NAMALWA (cell line): ENCODE data around the gene LMBR1.
"Not testable (repeated sequence)": the region's sequence is repeated elsewhere in the genome, so short reads cannot be mapped to it uniquely, and the experiment has no call there.

Source experiments
- DNase-seq: peaks from one replicate; pipeline ENCODE4 v3.0.0-alpha.2; 2015; ENCODE audit warnings: low spot score

The LMBR1 gene

DNA sequence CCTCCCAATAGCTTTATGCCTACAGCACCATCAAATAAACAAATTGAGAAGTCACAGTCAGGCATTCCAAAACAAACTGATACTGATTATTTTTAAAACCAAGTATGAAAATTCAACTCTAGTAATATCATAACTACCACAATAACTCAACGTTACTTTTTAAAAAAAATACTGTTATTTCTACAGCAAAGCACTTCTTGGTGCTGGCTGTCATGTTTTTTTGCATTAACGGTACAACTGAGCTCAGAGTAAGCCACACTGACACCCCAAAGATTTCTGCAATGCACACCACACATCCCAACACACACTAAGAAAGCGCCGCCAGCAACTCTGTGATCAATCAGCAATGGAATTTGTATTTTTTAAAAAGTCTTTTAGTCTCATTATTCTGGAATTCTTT is 138.8 kb downstream of the LMBR1 start:
- DNase-seq, result no peak

DNA sequence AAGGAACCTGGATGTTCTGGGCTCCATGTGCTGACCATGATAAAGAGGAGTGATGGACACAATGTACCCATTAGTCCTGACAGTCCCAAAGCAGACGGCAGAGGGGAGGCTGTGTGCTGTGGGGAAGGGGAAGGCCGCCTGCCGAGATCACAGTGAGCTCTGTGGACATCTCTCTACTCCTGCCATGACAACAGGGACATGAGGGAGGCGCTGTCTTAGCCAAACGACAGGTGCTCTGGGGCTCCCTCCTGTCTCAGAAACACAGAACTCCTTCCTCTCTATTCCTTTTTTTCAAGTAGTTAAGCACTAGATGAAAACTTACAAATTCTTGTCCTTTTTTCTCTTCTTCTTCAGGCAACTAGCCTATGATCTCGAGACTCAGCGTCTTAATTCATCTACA is 139.4 kb downstream of the LMBR1 start:
- DNase-seq, result no peak

DNA sequence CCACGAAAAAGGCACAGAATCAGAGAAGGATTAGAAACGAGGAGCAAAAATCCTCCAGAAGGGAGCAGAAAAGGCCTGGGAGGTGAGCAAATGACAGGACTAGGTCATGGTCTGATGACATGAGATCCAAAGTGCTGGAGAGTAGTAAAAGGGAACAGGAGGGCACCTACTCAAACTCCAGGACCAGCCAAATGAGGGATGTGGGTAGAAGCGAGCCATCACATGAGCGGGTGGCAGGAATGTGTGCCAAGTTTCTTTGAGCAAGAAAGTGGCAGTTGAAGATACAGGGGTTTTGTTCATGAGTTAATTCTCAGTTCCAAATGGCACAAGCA is 139.8 kb downstream of the LMBR1 start:
- no peak for DNase-seq

DNA sequence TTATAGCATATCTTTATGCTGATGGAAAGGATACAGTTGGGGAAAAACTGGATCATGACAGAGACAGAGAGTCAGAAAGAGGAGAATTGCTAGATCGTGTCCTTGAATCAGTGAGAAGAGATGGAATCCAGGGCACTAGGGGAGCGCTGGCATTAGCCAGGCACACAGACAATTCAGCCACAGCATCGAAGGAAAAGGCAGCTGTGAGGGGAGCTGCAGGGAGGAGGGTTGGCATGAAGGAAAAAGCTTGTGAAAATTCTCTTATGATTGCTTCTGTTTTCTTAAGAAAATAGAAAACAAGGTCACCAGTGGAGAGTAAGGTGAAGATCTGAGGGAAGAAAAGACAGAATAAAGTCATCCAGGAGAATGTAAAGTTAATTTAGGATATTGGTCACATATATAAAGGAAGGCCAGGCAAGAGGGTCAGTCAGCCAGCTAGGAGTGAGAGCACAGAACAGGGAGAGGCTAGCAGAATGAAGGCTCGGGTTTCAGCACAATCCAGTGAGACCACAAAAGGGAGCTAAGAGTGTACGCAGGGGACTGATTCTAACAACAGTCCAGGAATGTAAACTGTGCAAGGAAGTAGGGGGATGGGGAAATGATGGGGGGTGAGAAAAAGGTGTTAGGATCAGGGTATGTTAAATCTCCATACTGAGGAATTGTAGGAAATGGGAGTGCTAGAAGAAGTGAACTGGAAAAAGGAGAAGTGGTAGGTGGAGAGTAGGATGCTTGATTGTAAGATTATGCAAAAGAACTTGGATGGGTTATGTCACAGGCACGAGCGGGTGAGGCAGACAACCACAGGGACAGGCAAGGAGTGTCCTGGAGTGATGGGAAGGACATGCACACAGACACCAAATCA is 140.4 kb downstream of the LMBR1 start:
- no peak for DNase-seq

DNA sequence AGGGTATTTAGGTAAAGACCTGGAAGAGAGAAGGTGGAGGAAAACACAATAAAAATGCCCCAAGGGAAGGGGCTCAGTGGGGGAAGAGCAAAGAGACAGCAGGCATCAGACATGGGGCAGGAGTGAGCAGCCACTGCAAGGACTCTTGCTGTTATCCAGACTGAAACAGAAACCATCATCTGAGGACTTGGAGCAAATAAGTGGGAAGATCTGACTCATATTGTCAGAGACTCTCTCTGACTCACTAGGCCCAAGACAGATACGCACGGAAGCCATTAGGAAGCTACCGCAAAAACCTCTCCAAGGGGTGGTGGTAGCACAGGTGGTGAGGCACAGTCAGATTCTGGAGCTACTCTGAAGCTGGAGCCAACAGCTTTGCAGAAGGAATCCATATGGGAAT is 141.7 kb downstream of the LMBR1 start:
- DNase-seq, result no peak

DNA sequence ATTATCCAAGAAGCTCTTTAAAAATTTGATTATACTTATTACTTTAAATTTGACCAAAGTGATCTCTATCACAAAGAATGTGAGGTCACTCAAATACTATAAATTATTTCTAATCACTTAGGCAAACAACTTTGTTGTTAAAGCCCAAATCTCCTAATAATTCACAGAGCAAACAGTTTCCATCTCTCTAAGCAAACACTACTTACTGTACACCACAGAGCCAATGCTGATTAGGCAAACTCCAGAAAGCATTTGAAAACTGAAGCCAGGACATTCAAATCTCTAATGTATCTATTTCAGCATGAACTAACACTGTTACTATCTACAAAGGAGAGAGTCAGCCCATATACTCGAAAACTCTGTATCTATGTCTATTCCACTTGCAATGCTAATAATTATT is 145.3 kb downstream of the LMBR1 start:
- DNase-seq, result no peak

DNA sequence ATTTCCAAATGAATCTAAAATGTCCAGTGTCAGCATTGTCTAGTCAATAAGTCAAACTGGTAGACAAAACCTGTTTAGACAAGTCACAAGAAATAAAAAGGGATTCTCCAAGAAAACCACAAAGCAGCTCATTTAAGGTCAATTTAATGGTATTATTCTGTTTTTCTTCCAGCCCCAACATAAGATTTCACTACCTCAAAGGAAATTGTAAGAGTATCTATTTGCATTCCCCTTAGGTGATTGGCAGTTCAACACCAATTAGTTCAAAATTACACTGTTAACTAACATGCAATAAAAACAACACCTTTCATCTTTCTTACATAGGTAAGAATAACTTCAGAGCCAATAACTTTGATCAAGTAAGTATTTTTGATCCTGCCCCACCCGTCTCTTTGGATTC is 146.1 kb downstream of the LMBR1 start:
- no peak for DNase-seq

DNA sequence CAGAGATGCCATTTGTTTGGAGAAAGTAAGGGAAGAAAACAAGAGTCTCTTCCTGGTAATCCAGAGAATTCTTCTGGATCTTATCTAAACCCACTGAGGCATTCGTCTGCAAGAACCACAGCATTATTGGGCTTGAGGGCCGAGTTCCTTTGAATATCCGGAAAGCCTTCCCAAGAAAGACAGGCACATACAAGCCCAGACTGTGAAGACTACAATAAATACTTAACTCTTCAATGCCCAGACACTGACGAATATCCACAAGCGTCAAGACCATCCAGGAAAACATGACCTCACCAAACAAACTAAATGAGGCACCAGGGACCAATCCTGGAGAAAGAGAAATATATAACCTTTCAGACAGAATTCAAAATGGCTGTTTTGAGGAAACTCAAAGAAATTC is 153.4 kb downstream of the LMBR1 start:
- no peak for DNase-seq

DNA sequence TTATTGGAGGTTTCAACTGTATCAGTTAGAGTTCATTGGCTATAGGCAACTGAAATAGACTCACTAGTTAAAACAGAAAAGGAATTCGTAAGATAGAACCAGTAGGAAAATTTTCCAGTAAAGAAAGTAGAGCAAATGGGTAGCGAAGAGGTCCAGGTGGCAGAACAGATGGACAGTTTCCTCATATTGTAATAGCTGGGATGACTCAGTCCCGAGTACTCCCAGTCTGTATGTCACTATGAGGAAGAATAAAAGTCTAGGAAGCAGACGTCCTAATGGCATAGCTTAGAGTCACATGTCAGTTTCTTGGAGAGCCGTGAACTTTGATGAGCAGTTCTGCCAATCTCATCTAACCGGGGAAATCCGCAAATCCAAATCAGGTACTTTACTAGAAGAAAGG is 157.1 kb downstream of the LMBR1 start:
- no peak for DNase-seq

DNA sequence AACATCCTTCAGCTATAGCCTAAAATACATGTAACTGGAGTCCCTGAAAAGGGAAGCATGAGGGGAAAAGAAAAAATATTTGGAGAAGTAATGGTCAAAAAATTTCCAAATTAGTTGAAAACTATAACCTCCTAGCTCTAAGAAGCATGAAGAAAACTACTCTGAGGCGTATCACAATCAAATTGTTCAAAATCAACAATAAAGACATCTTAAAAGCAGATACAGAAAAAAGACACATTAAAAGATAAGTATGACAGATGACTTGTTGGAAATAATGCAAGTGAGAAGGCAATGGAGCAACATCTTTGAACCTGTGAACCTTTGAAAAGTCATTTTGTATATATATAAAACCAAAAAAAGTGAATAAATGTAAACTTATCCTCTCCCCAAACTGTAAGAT is 159.3 kb downstream of the LMBR1 start:
- DNase-seq, result no peak

DNA sequence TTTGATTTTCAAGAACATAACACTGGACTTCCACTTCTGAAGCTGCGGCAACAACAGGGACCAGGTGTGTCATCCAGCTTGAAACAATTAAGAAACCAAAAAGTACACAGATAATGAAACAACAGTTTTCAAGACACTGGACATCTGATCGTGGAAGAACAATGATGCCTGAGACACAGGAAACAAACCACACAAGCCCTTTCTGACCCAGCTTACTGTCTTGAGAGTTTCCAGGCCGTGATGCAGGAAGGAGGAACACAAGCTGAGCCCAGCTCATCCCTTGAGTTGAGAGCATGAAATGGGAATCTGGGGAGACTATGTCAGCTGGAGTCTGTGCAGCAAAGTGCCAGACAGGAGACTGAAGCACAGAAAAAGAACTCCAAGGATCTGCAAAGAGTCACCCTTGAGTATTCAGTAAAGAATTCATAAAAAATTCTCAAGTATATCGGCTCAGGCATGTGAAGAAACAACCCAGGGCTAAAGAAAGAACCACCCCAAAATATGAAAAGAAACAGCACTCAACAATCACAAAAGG is 160.8 kb downstream of the LMBR1 start:
- no peak for DNase-seq

DNA sequence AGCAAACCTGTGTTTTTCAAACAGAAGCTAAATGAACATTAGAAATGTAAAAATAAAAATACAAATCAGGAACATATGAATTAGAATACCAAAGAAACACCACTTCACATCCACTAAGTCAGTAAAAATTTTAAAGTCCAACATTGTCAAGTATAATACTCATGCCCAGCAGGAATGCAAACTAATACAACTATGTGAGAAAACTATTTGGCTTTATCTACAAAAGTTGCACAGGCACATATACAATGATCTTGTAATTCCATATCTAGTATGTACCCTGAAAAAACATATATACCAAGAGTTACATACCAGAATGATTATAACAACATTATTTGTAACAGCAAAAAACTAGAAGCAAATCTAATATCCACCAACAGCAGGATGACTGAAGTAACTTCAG is 161.3 kb downstream of the LMBR1 start:
- DNase-seq, result no peak

DNA sequence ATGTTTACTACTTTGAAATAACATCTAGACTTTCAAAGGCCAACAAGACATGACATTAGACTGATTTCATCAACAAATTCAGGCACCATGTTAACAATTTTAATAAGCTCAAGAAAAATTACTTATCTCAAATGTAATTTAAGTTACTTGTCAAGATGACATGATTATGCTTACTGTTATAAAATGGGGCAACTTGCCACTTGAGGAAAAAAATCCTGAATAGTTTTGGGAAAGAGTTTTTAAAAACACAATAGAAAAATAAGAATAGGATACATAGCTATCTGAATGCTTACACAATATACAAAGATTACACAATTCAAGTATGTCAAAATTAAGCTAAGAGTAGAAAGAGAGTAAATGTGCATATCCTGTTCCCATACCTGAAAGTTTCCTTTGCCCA is 167.0 kb downstream of the LMBR1 start:
- DNase-seq, result no peak

DNA sequence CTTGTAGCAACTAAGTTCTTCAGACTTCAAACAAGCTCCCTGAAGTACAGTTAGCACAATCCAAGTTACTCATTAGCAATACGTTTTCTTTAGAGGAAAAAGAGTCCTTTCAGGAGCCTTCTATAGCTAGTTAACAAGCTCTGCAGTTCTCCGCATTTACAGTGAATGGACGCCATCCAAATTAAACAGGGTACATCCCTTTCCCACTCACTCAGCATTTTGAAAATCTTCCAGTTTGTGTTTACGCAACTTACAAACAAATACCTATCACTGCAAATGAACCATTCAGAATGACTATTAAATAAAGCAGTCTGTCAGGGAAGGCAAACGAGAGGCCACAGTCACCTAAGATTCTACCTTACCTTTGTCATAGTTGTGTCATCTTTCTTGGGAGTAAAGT is 167.9 kb downstream of the LMBR1 start:
- no peak for DNase-seq

DNA sequence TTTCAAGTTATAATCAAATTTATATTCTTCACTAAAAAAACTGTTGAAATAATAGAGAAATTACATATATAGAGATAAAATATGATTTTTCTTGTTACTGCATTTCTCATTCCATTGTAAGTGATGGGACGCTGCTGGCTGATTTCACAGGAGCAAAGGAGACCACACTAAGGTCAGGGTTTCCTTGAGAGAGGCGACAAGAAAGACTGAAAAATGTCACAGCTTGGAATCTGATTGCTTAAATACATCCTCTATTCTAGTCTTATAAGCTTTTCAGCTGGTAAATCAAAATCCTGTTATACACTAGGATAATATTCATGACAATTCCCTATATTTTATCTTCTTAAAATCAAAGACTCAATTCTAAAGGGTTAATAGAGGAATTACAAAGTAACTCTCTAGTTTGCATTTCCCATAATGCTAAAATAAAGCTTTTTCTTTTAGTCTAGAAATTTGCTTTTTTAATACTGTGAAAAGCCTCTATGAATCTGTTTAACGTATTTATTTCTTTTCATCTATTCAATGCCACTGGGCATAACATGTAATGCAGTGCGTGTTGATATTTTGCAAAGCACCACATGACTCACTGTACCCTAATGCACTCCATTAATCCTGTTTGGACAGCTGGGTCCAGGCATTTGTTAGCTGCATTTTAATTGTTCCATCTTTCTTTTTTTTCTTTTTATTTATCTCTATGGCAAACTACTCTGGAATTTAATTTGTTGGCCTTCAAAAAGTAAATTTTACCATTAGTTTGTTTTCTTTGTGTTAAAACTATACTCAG is 170.7 kb downstream of the LMBR1 start:
- DNase-seq, result no peak

DNA sequence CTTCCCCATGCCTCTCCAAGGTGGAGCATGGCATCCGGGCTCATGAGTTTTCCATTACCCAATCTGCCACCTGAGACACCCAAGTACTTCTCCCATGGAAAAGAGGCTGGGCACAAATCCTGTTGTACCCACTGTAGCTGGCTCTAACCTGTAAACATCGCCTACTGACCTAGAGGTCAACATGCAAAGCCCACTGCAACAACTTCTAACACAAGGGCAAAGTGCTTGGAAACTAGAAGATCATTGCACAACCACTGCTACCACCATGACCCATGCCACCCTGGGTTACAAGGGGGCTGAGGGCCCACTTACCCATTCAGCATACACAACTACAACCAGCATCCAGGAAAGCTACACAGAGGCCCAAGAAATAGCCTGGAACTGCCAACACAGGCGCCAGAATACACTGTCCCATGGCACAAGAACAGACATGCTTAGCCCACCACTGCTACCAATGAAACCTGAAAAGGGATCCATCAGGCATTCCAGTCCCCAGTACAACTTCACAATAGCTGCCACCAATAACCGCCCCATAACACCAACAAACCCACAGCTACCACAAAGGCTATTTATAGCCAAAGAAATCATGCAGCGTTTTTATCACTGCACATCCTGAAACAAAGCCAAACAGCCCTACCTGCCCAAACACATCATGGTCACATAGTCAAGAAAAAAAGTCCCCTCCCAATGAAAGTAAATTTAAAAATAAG is 189.1 kb downstream of the LMBR1 start:
- DNase-seq, result no peak

DNA sequence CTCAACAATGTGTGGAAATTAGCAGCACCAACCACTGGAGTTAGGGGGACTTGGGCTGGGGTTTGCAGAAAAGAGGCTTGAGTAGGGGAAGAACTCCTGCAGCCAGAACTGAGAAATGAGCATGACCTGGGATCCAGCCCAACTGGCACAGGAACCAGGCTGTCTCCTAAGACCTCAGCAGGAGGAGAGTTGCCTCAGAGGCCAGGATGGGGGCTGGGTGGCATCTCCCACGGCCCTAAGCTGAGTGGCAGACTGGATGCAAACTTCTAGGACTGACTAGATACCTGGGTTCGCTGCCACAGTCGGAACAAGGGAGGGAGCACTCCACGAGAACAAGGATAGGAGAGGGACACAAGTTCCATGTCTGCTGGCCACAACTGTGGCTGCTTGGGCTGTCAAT is 189.8 kb downstream of the LMBR1 start:
- DNase-seq, result no peak

DNA sequence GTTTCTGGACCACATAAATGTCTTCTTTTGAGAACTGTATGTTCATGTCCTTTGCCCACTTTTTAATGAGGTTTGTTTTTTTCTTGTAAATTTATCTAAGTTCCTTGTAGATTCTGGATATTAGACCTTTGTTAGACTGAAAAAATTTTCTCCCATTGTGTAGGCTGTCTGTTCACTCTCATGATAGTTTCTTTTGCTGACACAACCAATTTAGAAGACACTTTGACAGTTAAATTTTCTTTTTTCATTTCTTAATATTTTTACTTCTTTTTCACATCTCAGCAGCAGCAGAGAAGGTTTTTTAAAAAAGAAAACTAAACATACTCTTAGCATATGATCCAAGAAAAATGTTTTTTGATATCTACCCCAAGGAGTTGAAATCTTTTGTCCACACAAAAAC is 190.6 kb downstream of the LMBR1 start:
- DNase-seq, result no peak

DNA sequence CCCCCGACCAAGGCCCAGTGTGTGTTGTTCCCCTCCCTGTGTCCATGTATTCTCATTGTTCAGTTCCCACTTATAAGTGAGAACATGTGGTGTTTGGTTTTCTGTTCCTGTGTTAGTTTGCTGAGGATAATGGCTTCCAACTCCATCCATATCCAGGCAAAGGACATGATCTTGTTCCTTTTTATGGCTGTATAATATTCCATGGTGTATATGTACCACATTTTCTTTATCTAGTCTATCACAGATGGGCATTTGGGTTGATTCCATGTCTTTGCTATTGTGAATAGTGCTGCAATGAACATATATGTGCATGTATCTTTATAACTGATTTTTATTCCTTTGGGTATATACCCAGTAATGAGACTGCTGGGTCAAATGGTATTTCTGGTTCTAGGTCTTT is 191.2 kb downstream of the LMBR1 start:
- not testable (repeated sequence) for DNase-seq

DNA sequence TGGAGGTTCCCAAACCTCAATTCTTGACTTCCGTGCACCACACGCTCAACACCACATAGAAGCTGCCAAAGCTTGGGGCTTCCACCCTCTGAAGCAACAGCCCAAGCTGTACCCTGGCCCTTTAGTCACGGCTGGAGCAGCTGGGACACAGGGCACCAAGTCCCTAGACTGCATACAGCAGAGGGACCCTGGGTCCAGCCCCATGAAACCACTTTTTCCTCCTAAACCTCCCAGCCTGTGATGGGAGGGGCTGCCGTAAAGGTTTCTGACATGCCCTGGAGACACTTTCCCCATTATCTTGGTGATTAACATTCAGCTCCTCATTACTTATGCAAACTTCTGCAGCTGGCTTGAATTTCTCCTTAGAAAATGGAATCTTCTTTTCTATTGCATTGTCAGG is 194.5 kb downstream of the LMBR1 start:
- DNase-seq, result not testable (repeated sequence)

DNA sequence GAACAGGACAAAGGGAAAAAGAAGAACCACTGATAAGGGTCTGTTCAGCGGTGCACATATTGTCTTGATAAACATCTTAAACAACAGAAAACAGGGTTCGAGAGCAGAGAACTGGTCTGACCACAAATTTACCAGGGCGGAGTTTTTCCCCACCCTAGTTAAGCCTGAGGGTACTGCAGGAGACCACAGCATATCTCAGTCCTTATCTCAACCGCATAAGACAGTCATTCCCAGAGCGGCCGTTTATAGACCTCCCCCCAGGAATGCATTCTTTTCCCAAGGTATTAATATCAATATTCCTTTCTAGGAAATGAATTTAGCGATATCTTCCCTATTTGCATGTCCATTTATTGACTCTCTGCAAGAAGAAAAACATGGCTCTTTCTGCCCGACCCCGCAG is 195.7 kb downstream of the LMBR1 start:
- DNase-seq, result not testable (repeated sequence)

DNA sequence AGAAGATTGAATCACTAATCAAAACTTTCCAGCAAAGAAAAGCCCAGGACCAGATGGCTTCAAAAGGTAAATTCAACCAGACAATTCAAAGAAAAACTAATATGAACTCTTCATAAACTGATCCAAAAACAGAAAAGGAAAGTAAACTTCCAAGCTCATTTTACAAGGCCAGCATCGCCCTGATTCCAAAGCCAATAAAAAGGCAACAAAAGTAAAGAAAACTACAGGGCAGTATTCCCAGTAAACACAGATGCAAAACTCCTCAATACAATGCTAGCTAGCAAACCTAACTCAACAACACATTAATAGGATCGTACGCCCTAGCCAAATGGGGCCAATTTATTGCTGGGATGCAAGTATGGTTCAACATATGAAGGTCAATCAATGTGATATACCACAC is 199.4 kb downstream of the LMBR1 start:
- no peak for DNase-seq

DNA sequence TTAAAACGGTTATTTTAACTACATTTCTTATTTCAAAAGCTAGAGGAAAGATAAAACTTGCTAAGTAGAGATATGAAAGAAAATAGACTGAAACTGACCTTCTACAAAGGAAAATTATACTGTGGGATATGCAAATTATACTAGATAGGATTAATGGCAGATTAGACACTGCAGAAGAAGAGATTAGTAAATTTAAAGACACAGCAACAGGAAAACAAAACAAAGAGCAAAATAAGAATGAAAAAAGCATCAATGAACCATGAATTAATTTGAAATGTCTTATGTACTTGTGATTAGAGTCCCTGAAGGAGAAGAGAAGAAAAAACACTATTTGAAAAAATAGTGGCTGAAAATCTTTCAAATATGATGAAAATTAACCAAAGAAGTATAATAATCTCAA is 200.1 kb downstream of the LMBR1 start:
- no peak for DNase-seq
